ENCODE data around the gene DNAJC30.
"Not testable (repeated sequence)": the region's sequence is repeated elsewhere in the genome, so short reads cannot be mapped to it uniquely, and the experiment has no call there.

Gene DNAJC30

GRCh38 chr7:73683056-73683787 lies at the start of gene DNAJC30, which contains the start of gene BUD23:
TSS of gene DNAJC30 (minus strand) at chr7:73683453. CDS start at chr7:73683423, 30 bp downstream.
TSS of gene BUD23 (plus strand) at chr7:73683597. CDS start at chr7:73683626, 29 bp downstream.
- peak; percentile 94 for DNase-seq (ENCODE audit: low read depth)

- no peak for DNase-seq (ENCODE audit: low read depth)
Measured at GRCh38 chr7:73732397-73732796, 49.1 kb upstream of the DNAJC30 start.

- no peak for DNase-seq (ENCODE audit: low read depth)
Measured at GRCh38 chr7:73730485-73730884, 47.2 kb upstream of the DNAJC30 start.

- no peak for DNase-seq (ENCODE audit: low read depth)
Measured at GRCh38 chr7:73728551-73728950, 45.3 kb upstream of the DNAJC30 start.

GRCh38 chr7:73727952-73728351 lies 44.7 kb upstream of the DNAJC30 start:
- DNase-seq (ENCODE audit: low read depth), result no peak

- no peak for DNase-seq (ENCODE audit: low read depth)
Measured at GRCh38 chr7:73726083-73726466, 42.8 kb upstream of the DNAJC30 start.

GRCh38 chr7:73723813-73724212 lies 40.6 kb upstream of the DNAJC30 start:
- no peak for DNase-seq (ENCODE audit: low read depth)

- DNase-seq (ENCODE audit: low read depth), result no peak
Measured at GRCh38 chr7:73722785-73723184, 39.5 kb upstream of the DNAJC30 start.

GRCh38 chr7:73722182-73722581 lies 38.9 kb upstream of the DNAJC30 start:
- DNase-seq (ENCODE audit: low read depth), result not testable (repeated sequence)

GRCh38 chr7:73721377-73721817 lies 38.1 kb upstream of the DNAJC30 start:
- peak; percentile 65 for DNase-seq (ENCODE audit: low read depth)

- DNase-seq (ENCODE audit: low read depth), result not testable (repeated sequence)
Measured at GRCh38 chr7:73720443-73720842, 37.2 kb upstream of the DNAJC30 start.

GRCh38 chr7:73719806-73720169 lies 36.5 kb upstream of the DNAJC30 start:
- DNase-seq (ENCODE audit: low read depth), result no peak

GRCh38 chr7:73718905-73719805 lies 35.9 kb upstream of the DNAJC30 start, which contains the start of gene STX1A:
TSS of gene STX1A (minus strand) at chr7:73719669. CDS start at chr7:73719631, 38 bp downstream.
- peak; percentile 64 for DNase-seq (ENCODE audit: low read depth)

GRCh38 chr7:73718438-73718881 lies 35.2 kb upstream of the DNAJC30 start:
- DNase-seq (ENCODE audit: low read depth), result no peak

- DNase-seq (ENCODE audit: low read depth), result peak; percentile 57
Measured at GRCh38 chr7:73717991-73718405, 34.7 kb upstream of the DNAJC30 start.

GRCh38 chr7:73717025-73717807 lies 34.0 kb upstream of the DNAJC30 start:
- no peak for DNase-seq (ENCODE audit: low read depth)

GRCh38 chr7:73716318-73716890 lies 33.2 kb upstream of the DNAJC30 start:
- DNase-seq (ENCODE audit: low read depth), result no peak

GRCh38 chr7:73715648-73716317 lies 32.5 kb upstream of the DNAJC30 start:
- peak; percentile 90 for DNase-seq (ENCODE audit: low read depth)

GRCh38 chr7:73713319-73713718 lies 30.1 kb upstream of the DNAJC30 start:
- DNase-seq (ENCODE audit: low read depth), result not testable (repeated sequence)

GRCh38 chr7:73712773-73713172 lies 29.5 kb upstream of the DNAJC30 start:
- no peak for DNase-seq (ENCODE audit: low read depth)

- DNase-seq (ENCODE audit: low read depth), result no peak
Measured at GRCh38 chr7:73708961-73709549, 25.8 kb upstream of the DNAJC30 start.

Measured in fibroblast of gingiva (primary cell).